HG02852 (cell line): ENCODE measurements around the gene HCCS.
"Not testable (repeated sequence)": the region's sequence is repeated elsewhere in the genome, so short reads cannot be mapped to it uniquely, and the experiment has no call there.

ENCODE experiments used
- ATAC-seq: cut with Tn5 transposase; IDR thresholded peaks from one replicate; pipeline ENCODE4 v1.9.1; 2021; ENCODE audit warnings: mild to moderate bottlenecking, moderate library complexity; ENCODE audit not compliant: unreplicated experiment

The HCCS gene

GRCh38 chrX:11119313-11119943, 8.3 kb downstream of the HCCS start:
- ATAC-seq, result no peak

- not testable (repeated sequence) for ATAC-seq
Measured at GRCh38 chrX:11123087-11123486, 12.0 kb downstream of the HCCS start.

GRCh38 chrX:11124112-11124511, 13.0 kb downstream of the HCCS start:
- ATAC-seq, result no peak

GRCh38 chrX:11125060-11125459, 13.9 kb downstream of the HCCS start:
- ATAC-seq, result no peak

- no peak for ATAC-seq
Measured at GRCh38 chrX:11129534-11130105, 18.5 kb downstream of the HCCS start.

- ATAC-seq, result no peak
Measured at GRCh38 chrX:11130136-11130535, 19.0 kb downstream of the HCCS start.

- no peak for ATAC-seq
Measured at GRCh38 chrX:11131146-11131545, 20.0 kb downstream of the HCCS start.

- no peak for ATAC-seq
Measured at GRCh38 chrX:11135564-11136185, 24.5 kb downstream of the HCCS start.

- ATAC-seq, result no peak
Measured at GRCh38 chrX:11137543-11138139, 26.5 kb downstream of the HCCS start.

GRCh38 chrX:11138498-11139390, 27.6 kb downstream of the HCCS start:
- ATAC-seq, result no peak

- peak; percentile 91 for ATAC-seq
Measured at GRCh38 chrX:11143931-11144678, 33.0 kb downstream of the HCCS start.

- no peak for ATAC-seq
Measured at GRCh38 chrX:11146411-11146810, 35.3 kb downstream of the HCCS start.

GRCh38 chrX:11148401-11148800, 37.3 kb downstream of the HCCS start:
- no peak for ATAC-seq

- no peak for ATAC-seq
Measured at GRCh38 chrX:11151799-11152559, 40.8 kb downstream of the HCCS start.

GRCh38 chrX:11159149-11159548, 48.0 kb downstream of the HCCS start:
- no peak for ATAC-seq

GRCh38 chrX:11164433-11164832, 53.3 kb downstream of the HCCS start:
- ATAC-seq, result no peak

GRCh38 chrX:11171956-11172355, 60.8 kb downstream of the HCCS start:
- no peak for ATAC-seq

GRCh38 chrX:11172415-11172814, 61.3 kb downstream of the HCCS start:
- no peak for ATAC-seq
